GM10248 (cell line): ENCODE measurements around the gene RNF149.

ENCODE experiments used
- CTCF ChIA-PET: fragments of 300-600 bp; sonication (Branson Sonifier 250); formaldehyde crosslinking; extraction: SDS; loops from one replicate; lab custom pipeline; 2021; ENCODE audit warnings: antibody characterized with exemption; lab: Yijun Ruan, JAX
- POLR2A ChIA-PET: fragments of 350-650 bp; sonication (Branson Sonifier 250); formaldehyde crosslinking; extraction: SDS; loops from one replicate; lab custom pipeline; 2020; ENCODE audit warnings: antibody characterized with exemption; lab: Yijun Ruan, JAX
- DNase-seq: peaks from one replicate; pipeline ENCODE4 v3.0.0; 2012; ENCODE audit errors: extremely low spot score
- CTCF ChIP-seq: IDR thresholded peaks from 2 replicates; pipeline ENCODE4 v1.5.1; 2012; ENCODE audit warnings: mild to moderate bottlenecking, low read depth; ENCODE audit errors: extremely low read depth, missing control alignments, control extremely low read depth

Gene RNF149

GRCh38 chr2:101351207-101351606 lies 42.7 kb upstream of the RNF149 start:
- ChIA-PET POLR2A (no interaction called here), CTCF (interaction anchor here (1.4 kb wide), 2 partner anchors 9 to 11 kb away, joined by 3 to 5 read pairs; no protein-coding TSS in a partner anchor)
- DNase-seq = no peak

GRCh38 chr2:101349893-101350662 lies 41.6 kb upstream of the RNF149 start:
- no peak for DNase-seq
- ChIA-PET CTCF (interaction anchor here (1.1 to 1.4 kb wide), 3 partner anchors 8 to 13 kb away, joined by 3 read pairs; no protein-coding TSS in a partner anchor), POLR2A (no interaction called here)
- no peak for TF ChIP-seq CTCF

More at GRCh38 chr2:101351207-101351606, 42.7 kb upstream of the RNF149 start:
- TF ChIP-seq CTCF = no peak

- TF ChIP-seq CTCF = no peak
- no peak for DNase-seq
- ChIA-PET CTCF (interaction anchor here (1.0 to 1.3 kb wide), 3 partner anchors 9 to 186 kb away, joined by 3 read pairs; no protein-coding TSS in a partner anchor), POLR2A (no interaction called here)
These were observed 40.4 kb upstream of the RNF149 start for GRCh38 chr2:101348883-101349282.

GRCh38 chr2:101346909-101347308 lies 38.4 kb upstream of the RNF149 start:
- POLR2A ChIA-PET = no interaction called here
- no peak for TF ChIP-seq CTCF
- DNase-seq = no peak
- CTCF ChIA-PET = interaction anchor here (0.9 to 1.2 kb wide), 2 partner anchors 9 to 16 kb away, joined by 3 read pairs; no protein-coding TSS in a partner anchor

GRCh38 chr2:101344137-101344536 lies 35.6 kb upstream of the RNF149 start:
- no peak for DNase-seq
- POLR2A ChIA-PET = no interaction called here
- CTCF ChIA-PET = interaction anchor here (2.9 to 3.0 kb wide), 2 partner anchors 10 to 17 kb away, joined by 11 to 14 read pairs; no protein-coding TSS in a partner anchor
- no peak for TF ChIP-seq CTCF

- no peak for DNase-seq
- POLR2A ChIA-PET = no interaction called here
- CTCF ChIA-PET = interaction anchor here (0.7 to 4.0 kb wide), 16 partner anchors 9 to 642 kb away, joined by 3 to 40 read pairs (median 6); partner anchors contain the start of genes CREG2 and RNF149
- no peak for TF ChIP-seq CTCF
These were observed 34.1 kb upstream of the RNF149 start for GRCh38 chr2:101342625-101343008.
